Gastroesophageal sphincter (tissue), 4 donors: Measurements from ENCODE around the gene FANCC. TPM values are rescaled to one million over a fixed set of nuclear protein-coding genes. Genes with fewer than 3 reads are reported as not detected.

Source experiments
- ATAC-seq: fragments of 150-250 bp; one replicate; pipeline ENCODE4 v1.9.1; 2016; ENCODE audit warnings: mild to moderate bottlenecking, moderate library complexity
- H3K27ac ChIP-seq, 4 donors: fragments of 200-600 bp; sonication (generic) in 3 of 4; 1 replicate in 3 of 4; 2 replicates in 1 of 4; pipeline ENCODE4 v1.5.1; 2016 to 2019
- H3K27me3 ChIP-seq: fragments of 200-600 bp; sonication (generic); one replicate; pipeline ENCODE4 v1.5.1; 2019
- H3K36me3 ChIP-seq, 2 donors: fragments of 200-600 bp; sonication (generic); one replicate each; pipeline ENCODE4 v1.5.1; 2019; ENCODE audit warnings: control low read depth in 1 of 2
- H3K4me1 ChIP-seq, 3 donors: fragments of 200-600 bp; sonication (generic); 1 replicate in 2 of 3; 2 replicates in 1 of 3; pipeline ENCODE4 v1.5.1; 2016 to 2019; ENCODE audit warnings: control low read depth in 2 of 3
- H3K4me3 ChIP-seq, 2 donors: fragments of 200-600 bp; sonication (generic); one replicate each; pipeline ENCODE4 v1.5.1; 2019; ENCODE audit warnings: mild to moderate bottlenecking in 1 of 2, moderate library complexity in 1 of 2
- H3K9me3 ChIP-seq, 3 donors: fragments of 200-600 bp; sonication (generic); one replicate each; pipeline ENCODE4 v1.5.1; 2017 to 2019; ENCODE audit warnings: control low read depth in 2 of 3
- CTCF ChIP-seq, 4 experiments: fragments of 200-600 bp in 2 of 4; fragments of 450-650 bp in 2 of 4; sonication (generic) in 1 of 4; IDR thresholded peaks; one replicate each; pipeline ENCODE4 v1.5.1; 2017 to 2019; ENCODE audit warnings: antibody characterized with exemption in 4 of 4, mild to moderate bottlenecking in 2 of 4, moderate library complexity in 2 of 4
- EP300 ChIP-seq: sonication (generic); formaldehyde crosslinking; IDR thresholded peaks from one replicate; pipeline ENCODE4 v1.6.1; 2017; ENCODE audit warnings: antibody characterized with exemption, mild to moderate bottlenecking
- POLR2A ChIP-seq, 2 donors: fragments of 450-650 bp; IDR thresholded peaks; one replicate each; pipeline ENCODE4 v1.6.1; 2017; ENCODE audit warnings: antibody characterized with exemption in 2 of 2, mild to moderate bottlenecking in 2 of 2, moderate library complexity in 1 of 2
- POLR2AphosphoS5 ChIP-seq: sonication (generic); formaldehyde crosslinking; IDR thresholded peaks from one replicate; pipeline ENCODE4 v1.6.1; 2017; ENCODE audit warnings: antibody characterized with exemption
- WGBS, 2 donors: methylation state at CpG; one replicate each; pipeline ENCODE4 v1.1.5; 2018; ENCODE audit warnings: low coverage in 1 of 2; 5-methylcytosine and 5-hydroxymethylcytosine counted together
- total RNA-seq, 4 donors: library from RNA; depleted of rRNA; stranded (reverse); fragments of >200 nt; gene quantifications; one replicate each; pipeline ENCODE4 v1.1.0, GENCODE V29; 2016

Gene FANCC
- total RNA-seq, 4 donors from 2014 or later = 4.9 to 9.4 (median 7.4) TPM

DNA sequence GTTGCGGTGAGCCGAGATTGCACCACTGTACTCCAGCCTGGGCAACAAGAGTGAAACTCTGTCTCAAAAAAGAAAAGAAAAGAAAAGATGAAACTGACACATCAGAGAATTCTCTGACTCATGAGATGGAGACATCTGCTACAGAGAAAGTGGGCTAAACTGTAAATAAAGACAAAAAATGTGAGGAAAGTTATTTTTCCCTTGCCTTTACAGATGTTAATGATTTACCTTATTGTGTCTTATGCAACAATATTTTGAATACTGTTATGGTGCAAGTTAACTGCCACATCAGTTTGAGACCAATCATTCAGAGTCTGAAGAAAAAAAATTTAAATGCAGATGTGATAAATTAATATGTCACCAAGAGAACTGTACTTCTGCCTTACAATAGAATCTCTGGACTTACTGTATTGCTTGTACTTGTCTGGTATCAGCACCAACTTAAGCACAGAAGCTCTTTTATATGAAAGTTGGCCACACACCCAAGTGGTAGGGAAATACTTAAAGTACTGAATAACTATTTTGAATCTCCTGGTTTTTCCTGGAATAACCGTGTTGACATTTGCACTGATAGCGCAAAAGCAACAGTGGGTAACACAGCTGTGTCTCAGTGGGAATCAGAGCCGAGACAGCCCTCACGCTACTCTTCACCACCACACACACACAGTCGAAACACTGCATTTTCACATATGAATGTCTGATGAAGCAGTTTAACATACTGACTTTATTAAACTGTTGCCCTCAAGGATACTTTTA is 169.9 kb downstream of the FANCC start:
- peaks cover 0 to 4% of the 10 kb centered on the region in 2 donors for H3K36me3 ChIP-seq
- peaks cover 0 to 23% (median 0%) of the 10 kb centered on the region in 3 donors for H3K4me1 ChIP-seq
- no peaks in the 10 kb centered on the region for H3K27me3 ChIP-seq
- ATAC-seq = no peak
- WGBS, 2 donors = 57 to 77% methylated on average over 5 to 7 of the region's 7 CpGs
- TF ChIP-seq POLR2A (IDR thresholded peaks at IDR 0.05) (no peak), EP300 (no peak)
- H3K4me3 ChIP-seq = no peak overlapping the region
- no peak overlapping the region for H3K27ac ChIP-seq
- no peaks in the 10 kb centered on the region for H3K9me3 ChIP-seq

GRCh38 chr9:95143591-95144561 is 173.6 kb downstream of the FANCC start:
- Histone ChIP-seq H3K27ac (peak overlapping the region in 3 of 4 donors; percentile 65 to 76 (median 72)), H3K36me3 (no peaks in the 10 kb centered on the region), H3K9me3 (no peaks in the 10 kb centered on the region), H3K27me3 (no peaks in the 10 kb centered on the region), H3K4me3 (no peak overlapping the region), H3K4me1 (peaks cover 0 to 33% (median 0%) of the 10 kb centered on the region in 3 donors)
- no peak for TF ChIP-seq CTCF (IDR thresholded peaks at IDR 0.05)
- peak; percentile 93 for TF ChIP-seq POLR2AphosphoS5
- no peak for TF ChIP-seq EP300
- 63 to 69% methylated on average over 5 to 7 of the region's 18 CpGs for WGBS, 2 donors
- peak; percentile 95 for ATAC-seq

DNA sequence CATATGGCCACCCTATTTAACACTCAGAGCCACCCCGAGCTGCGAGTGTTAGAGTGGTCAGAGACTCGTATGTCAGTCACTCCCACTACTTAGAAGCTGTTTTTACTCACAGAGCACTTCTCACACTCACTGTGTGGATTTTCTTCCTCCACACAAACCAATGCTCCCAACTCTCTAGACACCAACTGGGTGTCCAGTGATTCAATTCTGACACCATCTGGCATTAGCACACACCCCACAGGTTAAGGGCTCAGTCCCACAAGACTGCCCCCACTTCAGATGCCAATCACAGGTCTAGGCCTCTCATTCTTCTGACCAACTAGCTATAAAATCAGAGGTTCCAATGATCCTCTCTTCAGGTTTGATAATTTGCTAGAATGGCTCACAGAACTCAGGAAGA is 174.8 kb downstream of the FANCC start:
- no peak for ATAC-seq
- Histone ChIP-seq H3K36me3 (peaks cover 0 to 4% of the 10 kb centered on the region in 2 donors), H3K9me3 (no peaks in the 10 kb centered on the region), H3K4me1 (peaks cover 0 to 37% (median 0%) of the 10 kb centered on the region in 3 donors), H3K4me3 (no peak overlapping the region), H3K27me3 (no peaks in the 10 kb centered on the region), H3K27ac (peak overlapping the region in 3 of 4 donors; percentile 65 to 76 (median 72))
- TF ChIP-seq CTCF (IDR thresholded peaks at IDR 0.05) (no peak), EP300 (no peak), POLR2A (IDR thresholded peaks at IDR 0.05) (no peak), POLR2AphosphoS5 (no peak)
- WGBS, 2 donors = 86% methylated on average over 3 of the region's 3 CpGs; no CpG with 5 or more reads in 1 of the 2 donors

DNA sequence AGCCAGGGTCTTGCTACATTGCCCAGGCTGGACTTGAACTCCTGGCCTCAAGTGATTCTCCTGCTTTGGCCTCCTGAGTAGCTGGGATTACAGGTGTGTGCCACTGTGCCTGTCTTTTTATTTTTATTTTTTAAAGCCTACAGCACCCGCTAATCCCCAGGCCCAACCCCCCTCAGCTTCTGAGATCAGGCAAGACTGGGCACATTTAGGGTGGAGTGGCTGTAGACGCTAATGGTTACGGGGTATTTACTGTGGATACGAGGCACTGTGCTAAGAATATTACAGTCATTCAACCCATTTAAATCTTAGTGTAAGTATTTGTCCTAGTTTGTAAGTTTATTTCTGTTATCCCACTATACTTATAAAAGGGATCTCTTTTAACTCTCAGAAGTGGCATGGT is 175.2 kb downstream of the FANCC start:
- Histone ChIP-seq H3K36me3 (peaks cover 0 to 4% of the 10 kb centered on the region in 2 donors), H3K27me3 (no peaks in the 10 kb centered on the region), H3K4me3 (no peak overlapping the region), H3K4me1 (peaks cover 0 to 37% (median 0%) of the 10 kb centered on the region in 3 donors), H3K9me3 (no peaks in the 10 kb centered on the region), H3K27ac (peak overlapping the region in 2 of 4 donors; percentile 72 to 76)
- ATAC-seq = no peak
- TF ChIP-seq EP300 (no peak), POLR2AphosphoS5 (no peak), POLR2A (IDR thresholded peaks at IDR 0.05) (no peak), CTCF (IDR thresholded peaks at IDR 0.05) (no peak)
- WGBS, 2 donors = 100% methylated on average over 4 of the region's 4 CpGs

DNA sequence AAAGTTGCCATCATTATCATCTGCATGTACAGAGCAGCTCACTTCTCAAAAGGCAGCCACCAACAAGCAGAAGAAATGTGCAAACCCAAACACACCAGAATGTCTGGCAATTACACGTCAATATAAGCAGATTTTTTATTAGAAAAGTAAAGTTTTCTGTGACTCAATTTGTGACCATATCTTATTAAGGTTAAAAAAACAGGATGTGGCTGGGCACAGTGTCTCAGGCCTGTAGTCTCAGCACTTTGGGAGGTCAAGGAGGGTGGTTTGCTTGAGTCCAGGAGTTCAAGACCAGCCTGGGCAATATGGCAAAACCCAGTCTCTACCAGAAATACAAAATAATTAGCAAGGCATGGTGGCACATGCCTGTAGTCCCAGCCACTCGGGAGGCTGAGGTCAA is 176.7 kb downstream of the FANCC start:
- TF ChIP-seq POLR2A (IDR thresholded peaks at IDR 0.05) = no peak
- no peak for TF ChIP-seq POLR2AphosphoS5
- no peak for TF ChIP-seq CTCF (IDR thresholded peaks at IDR 0.05)
- TF ChIP-seq EP300 = no peak
- Histone ChIP-seq H3K4me1 (peaks cover 0 to 37% (median 0%) of the 10 kb centered on the region in 3 donors), H3K27me3 (no peaks in the 10 kb centered on the region), H3K9me3 (no peaks in the 10 kb centered on the region), H3K27ac (peak overlapping the region in 3 of 4 donors; percentile 26 to 31 (median 31)), H3K4me3 (no peak overlapping the region), H3K36me3 (peaks cover 0 to 4% of the 10 kb centered on the region in 2 donors)
- WGBS, 2 donors = 82% methylated on average over 2 of the region's 2 CpGs; no CpG with 5 or more reads in 1 of the 2 donors
- ATAC-seq = no peak
